OCI-LY7 (cell line): ENCODE results near the gene TNFRSF25.

ENCODE experiments used
- CTCF ChIP-seq: fragments of 200-600 bp; sonication (generic); conservative IDR thresholded peaks from 2 replicates; pipeline ENCODE4 v1.5.1; 2014; ENCODE audit warnings: mild to moderate bottlenecking, antibody characterized with exemption, low read length, moderate library complexity, mixed read lengths
- EZH2phosphoT487 ChIP-seq: fragments of 200-600 bp; sonication (generic); IDR thresholded peaks from 2 replicates; pipeline ENCODE4 v1.6.1; 2018; ENCODE audit warnings: low read depth, borderline replicate concordance, mild to moderate bottlenecking, mixed run types, antibody characterized with exemption, low read length, moderate library complexity, mixed read lengths

GRCh38 chr1:6507461-6507911 is 41.5 kb upstream of the TNFRSF25 start:
- TF ChIP-seq CTCF = no peak
- no peak for TF ChIP-seq EZH2phosphoT487
